H9 (cell line): ENCODE measurements around the gene KDM2A. TPM values are rescaled to one million over a fixed set of nuclear protein-coding genes. Genes with fewer than 3 reads are reported as not detected.
A peak's percentile ranks its signal among the peaks of the same experiment; 100 is the strongest.

Source experiments
- DNase-seq: peaks from one replicate; pipeline ENCODE4 v3.0.0-alpha.2; 2017
- H2AFZ ChIP-seq: one replicate; pipeline ENCODE4 v1.6.1; 2013; ENCODE audit warnings: mild to moderate bottlenecking, low read length, control low read depth, moderate library complexity
- H2AK5ac ChIP-seq: 2 replicates; pipeline ENCODE4 v1.6.1; 2013; ENCODE audit warnings: low read length, control low read depth, mixed read lengths; ENCODE audit not compliant: insufficient read length
- H2BK120ac ChIP-seq: one replicate; pipeline ENCODE4 v1.6.1; 2013; ENCODE audit warnings: low read depth, mild to moderate bottlenecking, low read length, control low read depth, inconsistent platforms; ENCODE audit not compliant: poor library complexity, severe bottlenecking
- H2BK12ac ChIP-seq: 2 replicates; pipeline ENCODE4 v1.6.1; 2013; ENCODE audit warnings: low read length, control low read depth, mixed read lengths, low read depth; ENCODE audit not compliant: insufficient read length
- H2BK15ac ChIP-seq: 2 replicates; pipeline ENCODE4 v1.6.1; 2013; ENCODE audit warnings: low read depth, low read length, control low read depth
- H2BK20ac ChIP-seq: one replicate; pipeline ENCODE4 v1.6.1; 2013; ENCODE audit warnings: low read depth, mild to moderate bottlenecking, low read length, control low read depth, inconsistent platforms; ENCODE audit not compliant: poor library complexity, severe bottlenecking
- H2BK5ac ChIP-seq: 2 replicates; pipeline ENCODE4 v1.6.1; 2013; ENCODE audit warnings: low read length, control low read depth, mixed read lengths; ENCODE audit not compliant: insufficient read length
- H3K14ac ChIP-seq: 2 replicates; pipeline ENCODE4 v1.6.1; 2013; ENCODE audit warnings: low read length, control low read depth; ENCODE audit not compliant: insufficient read depth
- H3K18ac ChIP-seq: 2 replicates; pipeline ENCODE4 v1.6.1; 2013; ENCODE audit warnings: low read depth, mild to moderate bottlenecking, mixed read lengths, low read length, control low read depth; ENCODE audit not compliant: insufficient read length
- H3K23ac ChIP-seq: 2 replicates; pipeline ENCODE4 v1.6.1; 2013; ENCODE audit warnings: low read length, control low read depth, mixed read lengths, low read depth; ENCODE audit not compliant: insufficient read length
- H3K23me2 ChIP-seq: 2 replicates; pipeline ENCODE4 v1.6.1; 2013; ENCODE audit warnings: low read depth, mild to moderate bottlenecking, mixed read lengths, low read length, control low read depth; ENCODE audit not compliant: insufficient read length, poor library complexity, severe bottlenecking
- H3K27ac ChIP-seq: 2 replicates; pipeline ENCODE4 v1.5.1; 2013; ENCODE audit warnings: low read length, control low read depth, mixed read lengths, low read depth; ENCODE audit not compliant: insufficient read length
- H3K27me3 ChIP-seq: 2 replicates; pipeline ENCODE4 v1.6.1; 2013; ENCODE audit warnings: low read length, control low read depth, inconsistent platforms; ENCODE audit not compliant: insufficient read depth
- H3K4ac ChIP-seq: 2 replicates; pipeline ENCODE4 v1.6.1; 2013; ENCODE audit warnings: low read depth, mild to moderate bottlenecking, control low read depth, inconsistent platforms, low read length, moderate library complexity
- H3K4me1 ChIP-seq: 2 replicates; pipeline ENCODE4 v1.6.1; 2013; ENCODE audit warnings: low read length, control low read depth, inconsistent platforms; ENCODE audit not compliant: insufficient read depth
- H3K4me2 ChIP-seq: 2 replicates; pipeline ENCODE4 v1.6.1; 2013; ENCODE audit warnings: low read length, control low read depth, mixed read lengths; ENCODE audit not compliant: insufficient read length, insufficient read depth
- H3K56ac ChIP-seq: 2 replicates; pipeline ENCODE4 v1.6.1; 2013; ENCODE audit warnings: low read depth, mild to moderate bottlenecking, mixed read lengths, low read length, control low read depth; ENCODE audit not compliant: insufficient read length
- H3K79me1 ChIP-seq: 2 replicates; pipeline ENCODE4 v1.6.1; 2013; ENCODE audit warnings: low read depth, mild to moderate bottlenecking, moderate library complexity, low read length, control low read depth, inconsistent platforms; ENCODE audit not compliant: insufficient read depth, poor library complexity, severe bottlenecking
- H3K79me2 ChIP-seq: 2 replicates; pipeline ENCODE4 v1.6.1; 2013; ENCODE audit warnings: low read length, control low read depth, inconsistent platforms; ENCODE audit not compliant: insufficient read depth
- H3K9ac ChIP-seq: 2 replicates; pipeline ENCODE4 v1.6.1; 2013; ENCODE audit warnings: low read length, control low read depth, mixed read lengths; ENCODE audit not compliant: insufficient read length; ENCODE audit errors: extremely low read depth
- H3K9me3 ChIP-seq: one replicate; pipeline ENCODE4 v1.6.1; 2013; ENCODE audit warnings: low read depth, low read length, inconsistent platforms; ENCODE audit not compliant: control insufficient read depth
- H3T11ph ChIP-seq: one replicate; pipeline ENCODE4 v1.6.1; 2013; ENCODE audit warnings: mild to moderate bottlenecking, low read length, control low read depth, inconsistent platforms
- H4K20me1 ChIP-seq: one replicate; pipeline ENCODE4 v1.6.1; 2013; ENCODE audit not compliant: control insufficient read depth, insufficient read length, insufficient read depth
- H4K5ac ChIP-seq: 2 replicates; pipeline ENCODE4 v1.6.1; 2013; ENCODE audit warnings: low read depth, mild to moderate bottlenecking, mixed read lengths, low read length, control low read depth; ENCODE audit not compliant: insufficient read length
- H4K8ac ChIP-seq: replicated peaks from 2 replicates; pipeline ENCODE4 v1.6.1; 2013; ENCODE audit warnings: low read length, control low read depth, mixed read lengths, low read depth; ENCODE audit not compliant: insufficient read length
- H4K91ac ChIP-seq: 2 replicates; pipeline ENCODE4 v1.6.1; 2013; ENCODE audit warnings: low read depth, mild to moderate bottlenecking, moderate library complexity, mixed read lengths, low read length, control low read depth; ENCODE audit not compliant: insufficient read length
- H3K27ac Mint-ChIP-seq, 3 experiments: 2 replicates in 2 of 3; 3 replicates in 1 of 3; pipeline ENCODE4 v1.8.0; 2020 to 2021; ENCODE audit warnings: mixed read lengths in 3 of 3, mild to moderate bottlenecking in 1 of 3, moderate library complexity in 1 of 3
- H3K27me3 Mint-ChIP-seq: 2 replicates; pipeline ENCODE4 v1.8.0; 2021; ENCODE audit warnings: low read depth, mild to moderate bottlenecking, moderate library complexity, mixed read lengths
- H3K36me3 Mint-ChIP-seq, 3 experiments: 2 replicates in 2 of 3; 3 replicates in 1 of 3; pipeline ENCODE4 v1.8.0; 2020 to 2021; ENCODE audit warnings: low read depth in 3 of 3, mixed read lengths in 3 of 3; ENCODE audit not compliant: insufficient read depth in 1 of 3
- H3K4me1 Mint-ChIP-seq, 2 experiments: 2 replicates each; pipeline ENCODE4 v1.8.0; 2020; ENCODE audit warnings: mixed read lengths in 2 of 2
- H3K4me3 Mint-ChIP-seq, 2 experiments: 2 replicates in 1 of 2; 3 replicates in 1 of 2; pipeline ENCODE4 v1.8.0; 2020 to 2021; ENCODE audit warnings: mild to moderate bottlenecking in 2 of 2, mixed read lengths in 2 of 2, moderate library complexity in 1 of 2
- H3K9me3 Mint-ChIP-seq, 2 experiments: 2 replicates in 1 of 2; 3 replicates in 1 of 2; pipeline ENCODE4 v1.8.0; 2020; ENCODE audit warnings: mild to moderate bottlenecking in 2 of 2, mixed read lengths in 2 of 2, moderate library complexity in 1 of 2
- WGBS: extraction: QIAGEN DNeasy Blood & Tissue Kit; methylation state at CpG from one replicate; pipeline ENCODE4 v1.1.7; 2013; ENCODE audit warnings: missing lambda C conversion rate, low lambda C conversion rate, mixed read lengths; ENCODE audit not compliant: insufficient read length; ENCODE audit errors: extremely low coverage; 5-methylcytosine and 5-hydroxymethylcytosine counted together
- total RNA-seq: library from RNA; stranded (reverse); gene quantifications from 2 replicates; pipeline ENCODE4 v1.2.1, GENCODE V29; 2021
- TF ChIP-seq, protein P1 (sequence below): fragments of 200-600 bp; sonication (generic); conservative IDR thresholded peaks from 3 replicates; pipeline ENCODE4 v1.8.0; 2021; ENCODE audit warnings: antibody characterized with exemption, mild to moderate bottlenecking

Gene KDM2A
- total RNA-seq, 1 experiment from 2014 or later: 85.9 TPM

DNA sequence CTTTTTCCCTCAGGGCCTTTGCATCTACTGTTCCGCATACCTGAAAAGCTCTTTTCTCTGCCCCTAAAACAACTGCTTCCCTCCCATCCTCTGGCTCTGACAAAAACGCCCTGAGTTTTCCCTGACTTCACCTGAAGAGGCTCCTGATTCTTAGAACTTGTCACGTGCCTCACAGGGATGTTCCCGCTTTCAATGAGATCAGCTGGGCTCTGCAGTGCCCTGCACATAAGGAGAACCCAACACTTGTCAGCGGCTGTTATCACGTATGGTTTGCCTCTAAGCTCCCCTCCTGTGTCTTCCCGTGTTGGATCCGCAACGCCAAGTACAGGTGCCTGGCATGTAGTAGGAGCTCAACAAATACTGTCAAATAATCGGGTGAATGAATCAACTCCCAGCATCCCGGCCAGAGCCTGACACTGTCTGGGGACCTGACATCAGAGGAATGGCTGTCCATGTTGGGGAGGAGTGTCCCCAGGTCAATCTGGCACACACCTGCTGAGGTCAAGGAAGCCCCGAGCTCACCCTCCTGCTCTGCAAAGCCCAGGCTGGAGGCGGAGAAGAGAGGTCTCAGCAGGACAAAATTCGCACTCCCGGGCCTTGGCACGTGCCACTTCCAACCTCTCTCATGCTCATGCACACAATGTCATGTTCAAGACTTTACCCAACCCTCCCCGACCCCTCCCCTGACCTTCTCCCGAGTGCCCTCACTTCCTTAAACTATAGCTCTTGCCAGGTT lies 143.1 kb downstream of the KDM2A start:
- no CpG with 5 or more reads among the region's 18 CpGs for WGBS
- Histone ChIP-seq H3K4me1 (no peaks in the 10 kb centered on the region), H3K4me2 (peak overlapping the region; percentile 94), H3K4ac (no peak overlapping the region), H3K18ac (no peak overlapping the region), H2AFZ (no peak overlapping the region), H3K14ac (no peak overlapping the region), H3K23ac (no peak overlapping the region), H2BK20ac (no peak overlapping the region), H2BK5ac (no peak overlapping the region), H3T11ph (no peak overlapping the region), H3K27me3 (no peaks in the 10 kb centered on the region; the same call in 1 of the 2 replicates), H4K91ac (no peak overlapping the region), H4K20me1 (no peaks in the 10 kb centered on the region), H4K5ac (no peak overlapping the region), H2AK5ac (no peak overlapping the region), H3K79me1 (no peaks in the 10 kb centered on the region), H2BK120ac (no peak overlapping the region), H3K56ac (no peak overlapping the region), H3K79me2 (no peaks in the 10 kb centered on the region), H4K8ac (no peak overlapping the region), H2BK12ac (no peak overlapping the region), H3K27ac (no peak overlapping the region), H2BK15ac (no peak overlapping the region), H3K23me2 (peaks cover 9% of the 10 kb centered on the region), H3K9me3 (no peaks in the 10 kb centered on the region), H3K9ac (no peak overlapping the region)
- Mint-ChIP-seq H3K36me3 (peaks cover under 1 to 6% (median 2%) of the 10 kb centered on the region in 3 experiments; a peak in 5 of 7 replicates), H3K4me3 (peak overlapping the region; percentile 38 to 68), H3K9me3 (no peaks in the 10 kb centered on the region), H3K27ac (peak overlapping the region in 2 of 3 experiments; percentile 21 to 46; a peak in 2 of 7 replicates), H3K4me1 (peaks cover 18 to 21% of the 10 kb centered on the region in 2 experiments), H3K27me3 (peaks cover 44% of the 10 kb centered on the region)
- DNase-seq: no peak
- TF ChIP-seq, protein P1, sequence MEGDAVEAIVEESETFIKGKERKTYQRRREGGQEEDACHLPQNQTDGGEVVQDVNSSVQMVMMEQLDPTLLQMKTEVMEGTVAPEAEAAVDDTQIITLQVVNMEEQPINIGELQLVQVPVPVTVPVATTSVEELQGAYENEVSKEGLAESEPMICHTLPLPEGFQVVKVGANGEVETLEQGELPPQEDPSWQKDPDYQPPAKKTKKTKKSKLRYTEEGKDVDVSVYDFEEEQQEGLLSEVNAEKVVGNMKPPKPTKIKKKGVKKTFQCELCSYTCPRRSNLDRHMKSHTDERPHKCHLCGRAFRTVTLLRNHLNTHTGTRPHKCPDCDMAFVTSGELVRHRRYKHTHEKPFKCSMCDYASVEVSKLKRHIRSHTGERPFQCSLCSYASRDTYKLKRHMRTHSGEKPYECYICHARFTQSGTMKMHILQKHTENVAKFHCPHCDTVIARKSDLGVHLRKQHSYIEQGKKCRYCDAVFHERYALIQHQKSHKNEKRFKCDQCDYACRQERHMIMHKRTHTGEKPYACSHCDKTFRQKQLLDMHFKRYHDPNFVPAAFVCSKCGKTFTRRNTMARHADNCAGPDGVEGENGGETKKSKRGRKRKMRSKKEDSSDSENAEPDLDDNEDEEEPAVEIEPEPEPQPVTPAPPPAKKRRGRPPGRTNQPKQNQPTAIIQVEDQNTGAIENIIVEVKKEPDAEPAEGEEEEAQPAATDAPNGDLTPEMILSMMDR: no peak
